ENCODE results near the gene BMPR1B.

BMPR1B gene

DNA sequence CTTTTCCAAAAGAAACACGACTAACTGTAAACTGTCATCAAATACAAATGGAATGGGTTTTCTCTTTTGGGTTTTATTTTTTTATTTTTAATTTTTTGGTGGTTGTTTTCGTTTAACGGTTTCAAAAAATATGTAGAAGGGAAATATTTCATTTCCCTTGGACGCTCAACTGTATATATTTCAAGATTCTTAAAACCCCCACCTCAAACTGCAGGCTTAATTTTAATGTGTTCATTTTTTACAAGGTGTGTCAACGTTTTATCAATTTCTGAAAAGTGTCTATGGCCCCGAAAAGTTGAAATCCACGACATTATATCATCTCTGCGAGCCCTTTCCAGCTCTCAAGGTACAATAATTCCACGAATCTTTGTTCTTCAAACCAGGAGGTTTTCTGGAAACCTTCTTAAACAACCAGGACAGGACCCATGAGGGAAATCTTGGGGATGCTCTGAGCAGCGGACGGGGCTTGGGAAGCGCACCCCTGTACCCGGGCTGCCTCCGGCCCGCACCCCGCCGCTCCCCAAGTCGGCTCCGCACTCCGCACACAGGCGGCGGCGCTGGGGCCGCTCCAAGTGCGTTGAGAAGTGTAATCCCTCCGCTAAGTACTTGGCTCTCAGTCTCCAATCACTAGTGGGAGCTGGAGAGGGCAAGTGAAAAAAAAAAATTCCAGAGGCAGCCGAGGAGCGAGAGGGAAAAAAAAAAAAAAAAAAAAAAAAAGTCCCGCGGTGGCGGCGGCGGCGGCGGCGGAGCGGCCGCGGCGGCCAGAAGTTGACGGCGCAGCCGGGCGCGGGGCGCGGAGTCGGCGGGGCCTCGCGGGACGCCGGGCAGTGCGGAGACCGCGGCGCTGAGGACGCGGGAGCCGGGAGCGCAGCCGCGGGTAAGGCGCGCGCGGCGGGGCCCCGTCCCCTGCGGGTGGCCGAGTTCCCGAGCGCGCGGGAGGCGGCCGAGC, at the start of gene BMPR1B:
Gene BMPR1B, plus strand, starts transcription at position 764 of the 949 bp plus-strand sequence. CDS start 346,470 bp downstream, outside the sequence.
- no peak for DNase-seq (ENCODE audit: low read depth)

GRCh38 chr4:94711635-94712034, 46.1 kb upstream of the BMPR1B start:
- no peak for DNase-seq (ENCODE audit: low read depth)

GRCh38 chr4:94714365-94715160, 43.2 kb upstream of the BMPR1B start:
- no peak for DNase-seq (ENCODE audit: low read depth)

GRCh38 chr4:94715726-94716125, 42.0 kb upstream of the BMPR1B start:
- no peak for DNase-seq (ENCODE audit: low read depth)

GRCh38 chr4:94721310-94721709, 36.4 kb upstream of the BMPR1B start:
- no peak for DNase-seq (ENCODE audit: low read depth)

- DNase-seq (ENCODE audit: low read depth): no peak
These were observed 35.5 kb upstream of the BMPR1B start for GRCh38 chr4:94722270-94722669.

- no peak for DNase-seq (ENCODE audit: low read depth)
These were observed 35.0 kb upstream of the BMPR1B start for GRCh38 chr4:94722748-94723147.

DNA sequence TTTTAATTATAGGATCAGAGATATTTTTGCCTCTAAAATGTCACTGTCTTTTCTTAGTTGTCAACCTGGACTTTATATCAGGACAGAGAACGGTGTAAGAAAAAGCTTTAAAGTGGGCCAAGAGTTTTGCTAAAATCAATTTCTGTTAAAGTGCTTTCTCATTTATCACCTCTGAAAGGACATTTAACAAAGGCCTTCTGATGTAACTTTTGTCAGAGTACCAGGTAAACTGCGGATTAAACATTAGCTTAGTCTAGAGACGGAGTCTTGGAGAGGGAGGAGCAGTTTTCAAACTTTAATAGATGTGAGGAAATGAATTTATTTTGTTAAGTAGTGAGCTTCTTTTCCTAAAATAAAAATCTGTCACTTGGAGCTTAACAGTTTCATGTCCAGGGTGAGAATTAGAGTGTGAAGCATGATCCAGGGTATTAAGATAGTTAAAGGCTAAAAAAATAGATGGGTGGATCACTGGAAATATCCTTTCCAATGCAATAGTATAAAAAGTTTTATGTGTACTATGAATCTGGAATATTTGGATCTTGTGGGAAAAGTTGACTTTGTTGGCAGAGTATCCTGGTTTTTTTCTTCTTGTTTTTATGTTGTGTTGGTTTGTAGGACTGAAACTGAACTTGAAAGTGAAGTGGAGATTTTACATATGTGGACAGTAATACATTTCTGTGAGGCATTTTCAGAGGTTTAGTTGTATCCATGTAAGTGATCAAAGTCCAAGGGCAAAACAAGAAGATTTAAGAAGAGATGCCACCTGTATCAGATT, 33.6 kb upstream of the BMPR1B start:
- DNase-seq (ENCODE audit: low read depth): no peak

- DNase-seq (ENCODE audit: low read depth): no peak
These were observed 31.1 kb upstream of the BMPR1B start for GRCh38 chr4:94726524-94727123.

GRCh38 chr4:94728056-94728766, 29.5 kb upstream of the BMPR1B start:
- no peak for DNase-seq (ENCODE audit: low read depth)

GRCh38 chr4:94732358-94732698, 25.4 kb upstream of the BMPR1B start:
- no peak for DNase-seq (ENCODE audit: low read depth)

- no peak for DNase-seq (ENCODE audit: low read depth)
These were observed 18.0 kb upstream of the BMPR1B start for GRCh38 chr4:94739741-94740140.

GRCh38 chr4:94741304-94741703, 16.5 kb upstream of the BMPR1B start:
- no peak for DNase-seq (ENCODE audit: low read depth)

DNA sequence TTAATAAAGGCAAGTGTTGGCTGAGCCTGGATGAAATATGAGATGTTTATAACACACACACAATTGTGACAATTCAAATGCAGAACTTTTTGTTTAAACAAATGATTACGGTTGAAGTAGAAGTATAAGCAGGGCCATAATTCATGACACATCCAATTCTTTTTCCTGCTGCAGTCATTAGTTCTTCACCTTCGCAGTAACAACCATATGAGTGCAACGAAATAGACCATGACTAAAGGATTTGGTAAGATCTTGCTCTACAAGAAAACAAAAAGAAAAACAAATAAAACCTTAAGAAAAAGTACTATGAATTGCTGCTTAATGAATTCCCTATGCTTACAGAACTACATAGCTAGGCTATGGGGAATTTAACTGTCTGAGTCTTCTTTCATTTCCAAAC, 13.9 kb upstream of the BMPR1B start:
- DNase-seq (ENCODE audit: low read depth): no peak

GRCh38 chr4:94744850-94745249, 12.9 kb upstream of the BMPR1B start:
- no peak for DNase-seq (ENCODE audit: low read depth)

- no peak for DNase-seq (ENCODE audit: low read depth)
These were observed 11.0 kb upstream of the BMPR1B start for GRCh38 chr4:94746746-94747145.

DNA sequence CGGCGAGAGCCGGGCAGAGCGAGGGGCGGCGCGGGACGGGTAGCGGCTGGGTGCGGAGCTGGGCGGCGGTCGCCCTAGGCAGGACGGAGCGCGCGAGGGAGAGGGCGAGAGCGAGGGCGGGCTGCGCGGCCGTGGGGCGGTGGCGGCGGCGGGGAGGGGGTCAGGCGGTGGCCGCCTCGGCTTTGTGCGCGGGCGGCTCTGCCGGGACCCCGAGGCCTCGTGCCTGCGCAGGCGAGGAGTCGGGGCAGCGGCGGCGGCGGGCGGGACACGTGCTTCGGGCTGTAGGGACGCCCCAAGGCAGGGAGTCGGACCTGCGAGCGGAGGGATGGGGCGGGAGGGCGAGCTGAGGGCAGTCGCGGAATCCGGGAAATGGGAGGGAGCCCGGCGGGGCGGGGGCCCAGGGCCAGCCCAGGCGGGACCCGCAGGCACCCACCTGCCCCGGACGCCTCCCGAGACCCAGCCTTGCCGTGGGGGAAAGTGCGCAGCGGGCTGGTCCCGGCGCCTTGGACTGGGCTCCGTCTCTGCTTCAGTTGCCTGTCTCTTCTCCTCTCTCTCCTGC, 465 bp downstream of the BMPR1B start:
- no peak for DNase-seq (ENCODE audit: low read depth)

DNA sequence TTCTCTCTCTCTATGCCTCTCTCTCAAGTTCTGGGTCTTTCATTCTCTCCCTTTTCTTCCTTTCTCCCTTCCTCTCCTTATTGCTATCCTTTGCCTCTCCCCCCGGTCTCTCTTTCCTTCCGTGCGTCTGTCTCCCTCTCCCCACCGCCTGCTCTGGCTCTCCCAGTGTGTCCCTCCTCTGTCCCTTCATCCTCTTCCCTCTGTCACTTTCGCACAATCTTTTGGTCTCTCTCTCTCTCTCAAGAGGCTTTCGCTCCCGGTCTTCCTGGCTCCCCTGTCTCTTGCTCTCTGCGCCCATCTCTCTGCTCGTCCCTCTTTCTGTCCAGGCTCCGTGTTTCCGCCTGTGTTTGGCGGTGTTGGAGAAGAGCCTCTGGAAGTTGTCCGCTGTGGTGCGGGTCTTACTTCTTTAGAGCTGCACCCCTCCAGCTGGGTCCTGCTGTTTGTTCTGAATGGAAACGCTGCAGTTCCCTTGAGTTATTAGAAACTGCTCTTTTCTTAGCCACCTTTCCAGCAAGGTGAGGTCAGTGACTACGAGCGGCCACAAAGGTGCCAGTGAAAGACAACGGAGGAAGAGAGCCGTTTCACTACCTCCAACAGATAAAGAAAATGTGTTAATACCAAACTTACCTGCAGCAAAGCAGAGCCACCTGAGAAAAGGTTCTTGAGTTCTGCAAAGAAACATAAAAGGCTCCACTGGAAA, 1.1 kb downstream of the BMPR1B start:
- DNase-seq (ENCODE audit: low read depth): no peak

DNA sequence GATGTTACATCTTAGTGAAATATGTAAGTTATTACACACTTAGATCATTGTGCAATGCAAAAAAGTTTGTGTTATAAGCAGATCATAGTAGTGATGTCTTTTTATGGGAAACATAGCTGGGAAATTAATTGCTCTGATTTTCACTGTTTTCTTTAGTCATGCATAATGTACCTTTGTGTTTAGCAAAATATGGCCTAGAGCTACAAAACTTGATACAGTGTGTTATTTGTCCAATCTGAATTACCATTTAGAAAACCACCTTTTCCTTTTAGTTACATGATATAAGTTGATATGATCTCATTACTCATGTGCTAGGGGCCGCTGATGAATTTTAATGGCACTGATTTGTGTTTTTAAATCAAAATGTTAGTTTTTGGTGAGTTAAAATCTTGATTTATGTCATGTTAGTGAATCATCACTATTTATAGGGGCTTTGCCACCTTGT, 2.0 kb downstream of the BMPR1B start:
- no peak for DNase-seq (ENCODE audit: low read depth)

DNA sequence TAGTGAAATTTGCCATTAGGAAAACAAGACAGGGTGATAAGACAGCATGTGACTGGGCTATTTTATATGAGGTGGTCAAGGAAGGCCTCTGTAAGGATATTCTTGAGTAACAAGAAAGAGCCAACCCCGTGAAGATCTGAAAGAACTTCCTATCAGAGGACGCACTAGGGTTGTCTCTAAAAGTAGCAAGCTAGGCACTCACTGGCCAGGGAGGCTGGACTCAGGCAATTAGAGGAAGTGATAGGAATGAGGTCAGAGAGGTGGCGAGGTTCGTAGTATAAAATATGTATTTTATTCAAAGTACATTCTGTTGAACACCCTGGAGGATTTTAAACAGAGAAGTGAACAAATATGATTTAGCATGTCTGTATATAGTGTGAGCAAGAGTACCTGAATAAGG, 4.6 kb downstream of the BMPR1B start:
- no peak for DNase-seq (ENCODE audit: low read depth)

All from activated T-cell treated with anti-CD3 and anti-CD28 coated beads for 24 hours (primary cell).